Loucy (cell line): ENCODE results near the gene VPS13D.

Experiments used
- H2AFZ ChIP-seq: fragments of 200-600 bp; sonication (generic); 2 replicates; pipeline ENCODE4 v1.6.0; 2016; ENCODE audit warnings: antibody characterized with exemption, mild to moderate bottlenecking, low read length, moderate library complexity
- H3F3A ChIP-seq: fragments of 200-600 bp; 2 replicates; pipeline ENCODE4 v1.6.0; 2016; ENCODE audit warnings: antibody characterized with exemption, low read depth, mild to moderate bottlenecking
- H3K27me3 ChIP-seq: fragments of 200-600 bp; sonication (generic); 2 replicates; pipeline ENCODE4 v1.6.1; 2014; ENCODE audit warnings: low read length, mild to moderate bottlenecking; ENCODE audit not compliant: insufficient read depth, poor library complexity, severe bottlenecking
- H3K36me3 ChIP-seq: fragments of 200-600 bp; sonication (generic); 2 replicates; pipeline ENCODE4 v1.6.1; 2016; ENCODE audit warnings: low read length; ENCODE audit not compliant: insufficient read depth
- H3K4me1 ChIP-seq: fragments of 200-600 bp; sonication (generic); 2 replicates; pipeline ENCODE4 v1.5.1; 2014; ENCODE audit warnings: low read length, mild to moderate bottlenecking; ENCODE audit not compliant: insufficient read depth, poor library complexity, severe bottlenecking
- H3K4me2 ChIP-seq: fragments of 200-600 bp; sonication (generic); 2 replicates; pipeline ENCODE4 v1.6.0; 2014; ENCODE audit warnings: antibody characterized with exemption, low read length, low read depth, mild to moderate bottlenecking; ENCODE audit not compliant: poor library complexity, severe bottlenecking
- H3K4me3 ChIP-seq: fragments of 200-600 bp; sonication (generic); 2 replicates; pipeline ENCODE4 v1.5.1; 2014; ENCODE audit warnings: low read length, mild to moderate bottlenecking, mixed read lengths; ENCODE audit not compliant: poor library complexity, severe bottlenecking
- H3K79me2 ChIP-seq: fragments of 200-600 bp; sonication (generic); 2 replicates; pipeline ENCODE4 v1.6.1; 2014; ENCODE audit warnings: low read length; ENCODE audit not compliant: insufficient read depth
- H3K9ac ChIP-seq: fragments of 200-600 bp; sonication (generic); 2 replicates; pipeline ENCODE4 v1.6.0; 2014; ENCODE audit warnings: mild to moderate bottlenecking, low read depth, low read length, moderate library complexity; ENCODE audit not compliant: poor library complexity, severe bottlenecking
- H3K9me2 ChIP-seq: fragments of 200-600 bp; sonication (generic); replicated peaks from 2 replicates; pipeline ENCODE4 v1.6.1; 2016; ENCODE audit warnings: low read depth, low read length, mixed read lengths
- H3K9me3 ChIP-seq: fragments of 200-600 bp; sonication (generic); 2 replicates; pipeline ENCODE4 v1.6.1; 2014; ENCODE audit warnings: mild to moderate bottlenecking, antibody characterized with exemption, low read length, low read depth; ENCODE audit not compliant: insufficient read depth
- H4K20me1 ChIP-seq: fragments of 200-600 bp; sonication (generic); 2 replicates; pipeline ENCODE4 v1.6.0; 2014; ENCODE audit warnings: antibody characterized with exemption, low read length, mild to moderate bottlenecking; ENCODE audit not compliant: insufficient read depth, poor library complexity, severe bottlenecking
- EZH2phosphoT487 ChIP-seq: fragments of 200-600 bp; IDR thresholded peaks from 2 replicates; pipeline ENCODE4 v1.6.1; 2018; ENCODE audit warnings: antibody characterized with exemption, mild to moderate bottlenecking, moderate library complexity, borderline replicate concordance
- TF ChIP-seq, protein P1 (sequence below): fragments of 200-600 bp; sonication (generic); conservative IDR thresholded peaks from 2 replicates; pipeline ENCODE4 v1.5.1; 2014; ENCODE audit warnings: mild to moderate bottlenecking, antibody characterized with exemption, low read length

The VPS13D gene

DNA sequence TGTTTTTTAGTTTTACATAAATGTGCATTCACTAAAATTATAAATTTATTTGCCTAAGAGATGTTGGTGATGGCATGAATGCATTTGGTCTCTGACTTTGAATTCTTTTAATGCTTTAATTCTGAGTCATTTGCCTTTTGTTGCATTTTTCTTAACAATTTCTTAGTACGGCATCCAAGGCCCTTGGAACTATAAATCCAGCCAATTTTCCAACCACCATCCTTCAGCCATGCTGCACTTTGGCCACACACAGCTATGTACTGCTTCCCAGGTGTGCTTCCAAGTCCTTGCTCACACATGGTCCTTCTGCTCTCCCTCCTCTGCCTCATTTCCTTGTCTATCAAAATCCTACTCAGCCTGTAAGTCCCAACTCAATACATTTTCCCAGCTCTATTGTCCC, 227.1 kb downstream of the VPS13D start:
- H3K9me3 ChIP-seq, result no peaks in the 10 kb centered on the region
- peaks cover 20% of the 10 kb centered on the region for H3K4me1 ChIP-seq
- peaks cover 23% of the 10 kb centered on the region; the same call in 1 of the 2 replicates for H3K36me3 ChIP-seq
- no peaks in the 10 kb centered on the region for H3K9me2 ChIP-seq
- no peaks in the 10 kb centered on the region for H3K79me2 ChIP-seq
- no peaks in the 10 kb centered on the region for H4K20me1 ChIP-seq
- H3K4me3 ChIP-seq, result no peak overlapping the region
- no peak for TF ChIP-seq EZH2phosphoT487
- TF ChIP-seq, protein P1, sequence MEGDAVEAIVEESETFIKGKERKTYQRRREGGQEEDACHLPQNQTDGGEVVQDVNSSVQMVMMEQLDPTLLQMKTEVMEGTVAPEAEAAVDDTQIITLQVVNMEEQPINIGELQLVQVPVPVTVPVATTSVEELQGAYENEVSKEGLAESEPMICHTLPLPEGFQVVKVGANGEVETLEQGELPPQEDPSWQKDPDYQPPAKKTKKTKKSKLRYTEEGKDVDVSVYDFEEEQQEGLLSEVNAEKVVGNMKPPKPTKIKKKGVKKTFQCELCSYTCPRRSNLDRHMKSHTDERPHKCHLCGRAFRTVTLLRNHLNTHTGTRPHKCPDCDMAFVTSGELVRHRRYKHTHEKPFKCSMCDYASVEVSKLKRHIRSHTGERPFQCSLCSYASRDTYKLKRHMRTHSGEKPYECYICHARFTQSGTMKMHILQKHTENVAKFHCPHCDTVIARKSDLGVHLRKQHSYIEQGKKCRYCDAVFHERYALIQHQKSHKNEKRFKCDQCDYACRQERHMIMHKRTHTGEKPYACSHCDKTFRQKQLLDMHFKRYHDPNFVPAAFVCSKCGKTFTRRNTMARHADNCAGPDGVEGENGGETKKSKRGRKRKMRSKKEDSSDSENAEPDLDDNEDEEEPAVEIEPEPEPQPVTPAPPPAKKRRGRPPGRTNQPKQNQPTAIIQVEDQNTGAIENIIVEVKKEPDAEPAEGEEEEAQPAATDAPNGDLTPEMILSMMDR, result no peak
- H3K9ac ChIP-seq, result no peak overlapping the region
- H3K4me2 ChIP-seq, result no peak overlapping the region
- H3K27me3 ChIP-seq, result no peaks in the 10 kb centered on the region
- no peak overlapping the region for H2AFZ ChIP-seq
- no peaks in the 10 kb centered on the region for H3F3A ChIP-seq

DNA sequence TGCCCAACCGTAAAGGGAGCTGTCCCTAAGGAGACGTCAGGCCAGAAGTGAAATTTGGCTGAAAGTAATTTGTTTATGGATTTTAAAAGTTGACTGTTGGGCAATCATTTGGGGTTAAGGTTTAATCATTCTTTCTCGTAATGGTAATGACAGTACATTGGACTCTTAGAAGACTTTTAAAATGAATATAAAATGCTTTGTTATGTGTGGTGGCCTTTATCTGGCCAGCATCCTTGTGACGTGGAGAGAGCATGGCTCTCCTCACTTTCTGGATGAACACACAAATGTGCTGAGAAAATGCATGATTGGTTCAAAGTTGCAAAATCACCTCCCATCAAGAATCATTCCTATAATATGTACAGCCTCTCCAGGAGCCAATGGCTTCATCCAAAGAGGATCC, 227.9 kb downstream of the VPS13D start:
- no peaks in the 10 kb centered on the region for H3K9me3 ChIP-seq
- H4K20me1 ChIP-seq, result no peaks in the 10 kb centered on the region
- H3K36me3 ChIP-seq, result peaks cover 31% of the 10 kb centered on the region; the same call in 1 of the 2 replicates
- H3K4me1 ChIP-seq, result peaks cover 20% of the 10 kb centered on the region
- no peaks in the 10 kb centered on the region for H3K9me2 ChIP-seq
- TF ChIP-seq EZH2phosphoT487, result no peak
- TF ChIP-seq, protein P1, result no peak
- no peaks in the 10 kb centered on the region for H3K27me3 ChIP-seq
- H3K79me2 ChIP-seq, result no peaks in the 10 kb centered on the region
- no peak overlapping the region for H3K4me2 ChIP-seq
- no peaks in the 10 kb centered on the region for H3F3A ChIP-seq
- H2AFZ ChIP-seq, result no peak overlapping the region
- no peak overlapping the region for H3K4me3 ChIP-seq
- H3K9ac ChIP-seq, result no peak overlapping the region

DNA sequence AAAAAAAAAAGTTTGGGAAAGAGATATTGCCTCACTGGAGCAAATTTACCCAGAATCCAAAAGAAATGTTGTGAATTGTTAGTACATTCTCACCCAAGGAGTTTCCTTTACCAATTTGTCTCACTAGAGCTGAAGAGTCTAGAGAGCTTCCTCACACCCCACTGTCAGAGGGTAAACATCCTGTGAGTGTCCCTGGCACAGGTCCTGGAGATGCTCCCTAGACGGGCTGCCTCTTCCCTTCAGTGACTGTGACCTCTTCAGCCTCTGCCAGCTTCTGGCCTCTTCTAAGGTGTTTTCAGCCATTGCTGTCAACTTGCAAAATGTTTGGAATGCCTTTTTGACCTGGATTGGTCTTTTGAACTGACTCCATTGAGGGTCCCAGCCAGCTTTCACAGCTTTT, 228.7 kb downstream of the VPS13D start:
- no peaks in the 10 kb centered on the region for H3F3A ChIP-seq
- peaks cover 18% of the 10 kb centered on the region for H3K4me1 ChIP-seq
- no peak overlapping the region for H3K9ac ChIP-seq
- H3K27me3 ChIP-seq, result no peaks in the 10 kb centered on the region
- H3K9me2 ChIP-seq, result no peaks in the 10 kb centered on the region
- peaks cover 31% of the 10 kb centered on the region; the same call in 1 of the 2 replicates for H3K36me3 ChIP-seq
- no peaks in the 10 kb centered on the region for H3K79me2 ChIP-seq
- no peak overlapping the region for H3K4me3 ChIP-seq
- H3K4me2 ChIP-seq, result no peak overlapping the region
- TF ChIP-seq, protein P1, result no peak
- TF ChIP-seq EZH2phosphoT487, result no peak
- H2AFZ ChIP-seq, result no peak overlapping the region
- no peaks in the 10 kb centered on the region for H3K9me3 ChIP-seq
- H4K20me1 ChIP-seq, result no peaks in the 10 kb centered on the region
